HepG2 (cell line): ENCODE results near the gene CFAP119. TPM values are rescaled to one million over a fixed set of nuclear protein-coding genes. Genes with fewer than 3 reads are reported as not detected.

Experiments used
- AKAP8 ChIP-seq: sonication (generic); formaldehyde crosslinking; IDR thresholded peaks from 2 replicates; pipeline ENCODE4 v1.5.1; 2020; ENCODE audit warnings: mild to moderate bottlenecking, missing genetic modification reagents
- DNMT3B ChIP-seq: conservative IDR thresholded peaks from 2 replicates; pipeline ENCODE4 v1.6.1; 2016; ENCODE audit warnings: missing biosample characterization, control low read depth
- ETV6 ChIP-seq: sonication (generic); formaldehyde crosslinking; conservative IDR thresholded peaks from 2 replicates; pipeline ENCODE4 v1.4.0; 2020; ENCODE audit warnings: missing genetic modification reagents
- GABPA ChIP-seq, 2 experiments: IDR thresholded peaks; 2 replicates each; pipeline ENCODE4 v1.6.1; 2011 to 2016; ENCODE audit warnings: low read depth in 2 of 2, low read length in 1 of 2, missing biosample characterization in 1 of 2, missing genetic modification characterization in 1 of 2
- IKZF1 ChIP-seq: fragments of 450-650 bp; IDR thresholded peaks from 2 replicates; pipeline ENCODE4 v1.7.1; 2016
- IRX3 ChIP-seq: sonication (generic); formaldehyde crosslinking; IDR thresholded peaks from 2 replicates; pipeline ENCODE4 v1.8.1; 2023; ENCODE audit warnings: mild to moderate bottlenecking, low read depth, missing genetic modification reagents, borderline replicate concordance
- JARID2 ChIP-seq: sonication (generic); formaldehyde crosslinking; IDR thresholded peaks from 2 replicates; pipeline ENCODE4 v1.8.1; 2023; ENCODE audit warnings: missing genetic modification reagents, inconsistent platforms; ENCODE audit not compliant: insufficient replicate concordance
- KAT7 ChIP-seq: IDR thresholded peaks from 2 replicates; pipeline ENCODE4 v1.6.1; 2018; ENCODE audit warnings: borderline replicate concordance, missing compliant biosample characterization
- KLF12 ChIP-seq: sonication (generic); formaldehyde crosslinking; IDR thresholded peaks from 2 replicates; pipeline ENCODE4 v1.4.0; 2020; ENCODE audit warnings: missing genetic modification reagents, borderline replicate concordance
- NFE2L1 ChIP-seq: sonication (generic); formaldehyde crosslinking; IDR thresholded peaks from 2 replicates; pipeline ENCODE4 v1.4.0; 2020; ENCODE audit warnings: missing genetic modification reagents, mild to moderate bottlenecking, borderline replicate concordance
- NR2F2 ChIP-seq: IDR thresholded peaks from 2 replicates; pipeline ENCODE4 v1.6.1; 2012; ENCODE audit warnings: low read depth, inconsistent platforms, borderline replicate concordance
- PAF1 ChIP-seq: IDR thresholded peaks from 2 replicates; pipeline ENCODE4 v1.6.1; 2016; ENCODE audit warnings: missing genetic modification reagents, missing compliant biosample characterization
- SATB2 ChIP-seq: sonication (generic); formaldehyde crosslinking; IDR thresholded peaks from 2 replicates; pipeline ENCODE4 v1.5.0; 2020; ENCODE audit warnings: missing genetic modification reagents
- SP140L ChIP-seq: sonication (generic); formaldehyde crosslinking; IDR thresholded peaks from 2 replicates; pipeline ENCODE4 v1.4.0; 2020; ENCODE audit warnings: missing genetic modification reagents, borderline replicate concordance
- TFAP4 ChIP-seq: sonication (generic); IDR thresholded peaks from 2 replicates; pipeline ENCODE4 v1.6.1; 2016; ENCODE audit warnings: low read depth, borderline replicate concordance
- ZBTB26 ChIP-seq: IDR thresholded peaks from 2 replicates; pipeline ENCODE4 v1.6.1; 2016; ENCODE audit warnings: missing compliant biosample characterization, missing genetic modification reagents, borderline replicate concordance
- ZBTB38 ChIP-seq: sonication (generic); formaldehyde crosslinking; IDR thresholded peaks from 2 replicates; pipeline ENCODE4 v1.5.1; 2020; ENCODE audit warnings: mild to moderate bottlenecking, missing genetic modification reagents
- ZFP41 ChIP-seq: sonication (generic); formaldehyde crosslinking; IDR thresholded peaks from 2 replicates; pipeline ENCODE4 v1.4.0; 2020; ENCODE audit warnings: mild to moderate bottlenecking, missing genetic modification reagents, borderline replicate concordance
- ZNF121 ChIP-seq: sonication (generic); formaldehyde crosslinking; IDR thresholded peaks from 2 replicates; pipeline ENCODE4 v1.5.0; 2020; ENCODE audit warnings: mild to moderate bottlenecking, missing genetic modification reagents
- ZNF207 ChIP-seq: fragments of 450-650 bp; IDR thresholded peaks from 2 replicates; pipeline ENCODE4 v1.6.1; 2016; ENCODE audit warnings: antibody characterized with exemption, borderline replicate concordance
- ZNF256 ChIP-seq: sonication (generic); formaldehyde crosslinking; conservative IDR thresholded peaks from 2 replicates; pipeline ENCODE4 v1.4.0; 2020; ENCODE audit warnings: missing genetic modification reagents
- ZNF335 ChIP-seq: sonication (generic); formaldehyde crosslinking; IDR thresholded peaks from 2 replicates; pipeline ENCODE4 v1.4.0; 2020; ENCODE audit warnings: missing genetic modification reagents
- ZNF550 ChIP-seq: sonication (generic); formaldehyde crosslinking; IDR thresholded peaks from 2 replicates; pipeline ENCODE4 v1.4.0; 2020; ENCODE audit warnings: mild to moderate bottlenecking, missing genetic modification reagents, borderline replicate concordance
- ZNF558 ChIP-seq: sonication (generic); formaldehyde crosslinking; IDR thresholded peaks from 2 replicates; pipeline ENCODE4 v1.9.0; 2022; ENCODE audit warnings: mild to moderate bottlenecking, missing genetic modification reagents, borderline replicate concordance
- ZNF674 ChIP-seq: sonication (generic); formaldehyde crosslinking; IDR thresholded peaks from 2 replicates; pipeline ENCODE4 v1.5.0; 2020; ENCODE audit warnings: low read depth, mild to moderate bottlenecking, missing genetic modification reagents
- ZNF746 ChIP-seq: sonication (generic); formaldehyde crosslinking; IDR thresholded peaks from 2 replicates; pipeline ENCODE4 v1.8.0; 2022; ENCODE audit warnings: mild to moderate bottlenecking, missing genetic modification reagents
- ZNF773 ChIP-seq: sonication (generic); formaldehyde crosslinking; IDR thresholded peaks from 2 replicates; pipeline ENCODE4 v1.4.0; 2020; ENCODE audit warnings: missing genetic modification reagents, borderline replicate concordance
- polyA plus RNA-seq, 8 experiments: library from polyadenylated mRNA; depleted of rRNA in 3 of 8; stranded (reverse) in 7 of 8; unstranded in 1 of 8; fragments of >200 nt; fragmentation: Illumina TruSeq in 4 of 8; extraction: Trizol in 4 of 8; gene quantifications; 2 replicates each; pipeline versions ENCODE4 v1.2.1 to v1.2.3, GENCODE V29; 2011 to 2016; ENCODE audit warnings: low read depth in 4 of 8, missing spikeins in 1 of 8, mixed read lengths in 1 of 8; ENCODE audit not compliant: insufficient read depth in 1 of 8
- total RNA-seq, 5 experiments: library from RNA; depleted of rRNA; stranded (reverse); fragments of >200 nt; fragmentation: Illumina TruSeq; extraction: Trizol; gene quantifications; 2 replicates each; pipeline ENCODE4 v1.2.3, GENCODE V29; 2016; ENCODE audit warnings: low read depth in 1 of 5
- TF ChIP-seq, protein P1 (sequence below): sonication (generic); formaldehyde crosslinking; IDR thresholded peaks from 2 replicates; pipeline ENCODE4 v1.8.0; 2022; ENCODE audit warnings: mild to moderate bottlenecking, missing genetic modification reagents, moderate library complexity

CFAP119 gene
- total and polyA plus RNA-seq, 2 of the 13 experiments (the other 11 are each of a cell fraction or from before 2014, with no cell fraction given) = 6.4 TPM

DNA sequence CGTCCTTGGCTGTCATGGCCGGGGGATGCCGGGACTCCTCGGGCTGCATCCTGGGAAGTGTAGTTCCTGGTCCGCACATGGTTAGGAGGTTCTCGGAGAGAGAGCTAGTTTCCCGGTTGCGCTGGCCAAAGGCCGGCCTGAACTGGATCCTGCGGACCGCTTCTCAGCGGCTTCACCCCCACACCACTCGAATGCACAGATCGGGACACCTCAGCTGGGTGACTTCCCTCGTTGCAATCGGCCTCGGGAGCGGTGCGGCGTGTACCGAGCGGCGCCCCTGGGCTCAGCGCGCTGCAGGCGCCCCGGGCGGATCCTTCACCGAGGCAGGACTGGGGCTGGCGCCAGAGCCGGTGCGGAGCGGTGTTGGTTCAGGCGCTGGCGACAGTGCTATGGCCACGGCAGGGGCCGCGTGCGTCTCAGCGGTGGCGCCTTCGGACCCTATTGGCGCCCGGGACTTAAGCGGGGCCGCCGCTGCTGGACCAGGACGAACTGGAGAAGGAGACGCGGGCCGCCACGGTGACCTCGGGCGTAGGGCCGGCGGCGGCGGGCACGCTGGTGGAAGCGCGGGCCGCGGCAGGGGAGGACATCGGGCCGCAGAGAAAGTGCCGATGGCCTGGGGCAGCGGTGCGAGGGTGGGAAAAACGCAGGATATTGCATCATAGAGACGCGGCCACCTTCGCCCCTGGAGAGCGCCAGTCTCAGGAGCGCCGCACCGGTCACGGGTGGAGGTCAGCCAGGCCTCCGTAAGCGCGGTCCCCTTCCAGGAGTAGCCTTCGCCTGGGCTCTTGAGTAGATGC is 13.7 kb upstream of the CFAP119 start (continued):
- TF ChIP-seq ZBTB26 (CRISPR knock-in tag) = peak; percentile 61; the same call in 1 of the 2 replicates
- peak; percentile 90 for TF ChIP-seq IRX3 (CRISPR knock-in tag)
- peak; percentile 36 for TF ChIP-seq GABPA (IDR thresholded peaks at IDR 0.05; ENCODE audit: low read depth, low read length)
- peak; percentile 80 for TF ChIP-seq GABPA (CRISPR knock-in tag; IDR thresholded peaks at IDR 0.05; ENCODE audit: low read depth)
- no peak; the same call in 1 of the 2 replicates for TF ChIP-seq PAF1
- 0 out of 2 replicates have a peak, but pooled peaks have one; percentile 50 for TF ChIP-seq ZNF550
- TF ChIP-seq KAT7 (CRISPR knock-in tag) = peak; percentile 96
- peak; percentile 81; the same call in 1 of the 2 replicates for TF ChIP-seq ZFP41
- no peak for TF ChIP-seq DNMT3B
- TF ChIP-seq ZNF335 = peak; percentile 20; the same call in 1 of the 2 replicates
- TF ChIP-seq JARID2 (CRISPR knock-in tag) = no peak
- peak; percentile 100 for TF ChIP-seq KLF12
- TF ChIP-seq ETV6 (CRISPR knock-in tag) = peak; percentile 63; the same call in 1 of the 2 replicates
- peak; percentile 32; the same call in 1 of the 2 replicates for TF ChIP-seq ZNF746 (CRISPR knock-in tag)
- peak; percentile 100 for TF ChIP-seq AKAP8
- peak; percentile 22; the same call in 1 of the 2 replicates for TF ChIP-seq NFE2L1 (CRISPR knock-in tag)
- TF ChIP-seq NR2F2 = 0 out of 2 replicates have a peak, but pooled peaks have one; percentile 45
- 0 out of 2 replicates have a peak, but pooled peaks have one; percentile 23 for TF ChIP-seq ZNF773 (CRISPR knock-in tag)
- peak; percentile 88 for TF ChIP-seq ZNF256 (CRISPR knock-in tag)
- TF ChIP-seq IKZF1 = no peak
- TF ChIP-seq, protein P1, sequence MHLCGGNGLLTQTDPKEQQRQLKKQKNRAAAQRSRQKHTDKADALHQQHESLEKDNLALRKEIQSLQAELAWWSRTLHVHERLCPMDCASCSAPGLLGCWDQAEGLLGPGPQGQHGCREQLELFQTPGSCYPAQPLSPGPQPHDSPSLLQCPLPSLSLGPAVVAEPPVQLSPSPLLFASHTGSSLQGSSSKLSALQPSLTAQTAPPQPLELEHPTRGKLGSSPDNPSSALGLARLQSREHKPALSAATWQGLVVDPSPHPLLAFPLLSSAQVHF (CRISPR knock-in tag) = peak; percentile 87; the same call in 1 of the 2 replicates
- TF ChIP-seq SP140L (CRISPR knock-in tag) = no peak
- no peak for TF ChIP-seq SATB2 (CRISPR knock-in tag)
- peak; percentile 17; the same call in 1 of the 2 replicates for TF ChIP-seq ZNF558 (CRISPR knock-in tag)
- peak; percentile 55; the same call in 1 of the 2 replicates for TF ChIP-seq ZNF674 (CRISPR knock-in tag)
- TF ChIP-seq TFAP4 = peak; percentile 42; the same call in 1 of the 2 replicates
- TF ChIP-seq ZNF207 = no peak
- peak; percentile 43 for TF ChIP-seq ZNF121 (CRISPR knock-in tag)
- TF ChIP-seq ZBTB38 (CRISPR knock-in tag) = no peak; the same call in none of the 2 replicates
